Endothelial cell of umbilical vein (primary cell): ENCODE measurements around the gene DUSP14.

Experiments used
- EZH2 ChIP-seq: IDR thresholded peaks from 2 replicates; pipeline ENCODE4 v1.6.1; 2012; ENCODE audit warnings: borderline replicate concordance, low read depth, mild to moderate bottlenecking, moderate library complexity, low read length, inconsistent platforms; ENCODE audit not compliant: severe bottlenecking
- GATA2 ChIP-seq: IDR thresholded peaks from 2 replicates; pipeline ENCODE4 v1.7.0; 2011; ENCODE audit warnings: low read depth, mild to moderate bottlenecking, moderate library complexity, mixed read lengths, low read length; ENCODE audit not compliant: insufficient read length, insufficient read depth
- POLR2A ChIP-seq: IDR thresholded peaks from 2 replicates; pipeline ENCODE4 v1.6.1; 2012; ENCODE audit warnings: low read depth, mild to moderate bottlenecking, control low read depth, low read length
- TF ChIP-seq, protein P1 (sequence below), 2 donors: IDR thresholded peaks; 1 replicate in 1 of 2; 2 replicates in 1 of 2; pipeline ENCODE4 v1.5.1; 2011; ENCODE audit warnings: low read length in 2 of 2, mild to moderate bottlenecking in 2 of 2, moderate library complexity in 2 of 2, control low read depth in 1 of 2, inconsistent platforms in 1 of 2, low read depth in 1 of 2; ENCODE audit not compliant: insufficient read depth in 1 of 2; ENCODE audit errors: extremely low read depth in 1 of 2
- TF ChIP-seq, protein P2 (sequence below): IDR thresholded peaks from 2 replicates; pipeline ENCODE4 v1.6.1; 2011; ENCODE audit not compliant: insufficient read depth, insufficient read length

DNA sequence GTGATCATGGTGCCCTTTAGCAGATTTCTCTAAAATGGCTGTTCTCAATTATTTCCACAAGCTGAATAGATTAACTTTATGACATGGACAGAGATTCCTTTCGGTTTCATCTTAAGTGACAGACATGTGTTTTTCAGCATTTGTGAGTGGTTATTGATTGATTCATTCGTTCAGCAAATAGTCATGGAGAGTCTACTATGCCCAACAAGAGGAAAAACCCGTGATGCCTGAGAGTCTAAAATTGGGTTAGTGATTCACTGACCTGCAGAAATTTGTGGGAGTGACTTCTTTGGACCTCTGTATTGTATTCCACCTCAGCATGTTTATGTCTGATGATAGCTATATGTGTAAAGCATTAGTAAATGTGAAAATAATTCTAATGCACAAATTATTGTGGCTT is 28.0 kb upstream of the DUSP14 start:
- TF ChIP-seq, protein P1, sequence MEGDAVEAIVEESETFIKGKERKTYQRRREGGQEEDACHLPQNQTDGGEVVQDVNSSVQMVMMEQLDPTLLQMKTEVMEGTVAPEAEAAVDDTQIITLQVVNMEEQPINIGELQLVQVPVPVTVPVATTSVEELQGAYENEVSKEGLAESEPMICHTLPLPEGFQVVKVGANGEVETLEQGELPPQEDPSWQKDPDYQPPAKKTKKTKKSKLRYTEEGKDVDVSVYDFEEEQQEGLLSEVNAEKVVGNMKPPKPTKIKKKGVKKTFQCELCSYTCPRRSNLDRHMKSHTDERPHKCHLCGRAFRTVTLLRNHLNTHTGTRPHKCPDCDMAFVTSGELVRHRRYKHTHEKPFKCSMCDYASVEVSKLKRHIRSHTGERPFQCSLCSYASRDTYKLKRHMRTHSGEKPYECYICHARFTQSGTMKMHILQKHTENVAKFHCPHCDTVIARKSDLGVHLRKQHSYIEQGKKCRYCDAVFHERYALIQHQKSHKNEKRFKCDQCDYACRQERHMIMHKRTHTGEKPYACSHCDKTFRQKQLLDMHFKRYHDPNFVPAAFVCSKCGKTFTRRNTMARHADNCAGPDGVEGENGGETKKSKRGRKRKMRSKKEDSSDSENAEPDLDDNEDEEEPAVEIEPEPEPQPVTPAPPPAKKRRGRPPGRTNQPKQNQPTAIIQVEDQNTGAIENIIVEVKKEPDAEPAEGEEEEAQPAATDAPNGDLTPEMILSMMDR (IDR thresholded peaks at IDR 0.05; ENCODE audit: extremely low read depth in 1 of 2, insufficient read depth in 1 of 2, low read depth in 1 of 2, low read length in 2 of 2): no peak
- TF ChIP-seq POLR2A (no peak), EZH2 (no peak), GATA2 (no peak)
- TF ChIP-seq, protein P2, sequence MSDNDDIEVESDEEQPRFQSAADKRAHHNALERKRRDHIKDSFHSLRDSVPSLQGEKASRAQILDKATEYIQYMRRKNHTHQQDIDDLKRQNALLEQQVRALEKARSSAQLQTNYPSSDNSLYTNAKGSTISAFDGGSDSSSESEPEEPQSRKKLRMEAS: no peak
